B cell (primary cell): ENCODE measurements around the gene CRYGD.

ENCODE experiments used
- CTCF ChIP-seq: fragments of 200-600 bp; IDR thresholded peaks from one replicate; pipeline ENCODE4 v1.8.0; 2022; ENCODE audit warnings: antibody characterized with exemption, mild to moderate bottlenecking
- EZH2 ChIP-seq: IDR thresholded peaks from 2 replicates; pipeline ENCODE4 v1.6.1; 2012; ENCODE audit warnings: borderline replicate concordance, low read depth, mild to moderate bottlenecking, moderate library complexity, low read length; ENCODE audit not compliant: insufficient read depth, poor library complexity, severe bottlenecking

- TF ChIP-seq CTCF (no peak), EZH2 (no peak)
Measured at GRCh38 chr2:208099682-208100470, 24.4 kb downstream of the CRYGD start.
